ENCODE results near the gene ASTN2. TPM values are rescaled to one million over a fixed set of nuclear protein-coding genes. Genes with fewer than 3 reads are reported as not detected.

The ASTN2 gene
- total and polyA plus RNA-seq, 9 donors = 1.8 to 6.4 (median 3.2) TPM

- Histone ChIP-seq H3K4me3 (no peak overlapping the region), H3K36me3 (no peaks in the 10 kb centered on the region), H3K27me3 (no peaks in the 10 kb centered on the region), H3K9me3 (no peaks in the 10 kb centered on the region), H3K27ac (no peak overlapping the region), H3K4me1 (ENCODE audit: insufficient read depth) (no peaks in the 10 kb centered on the region)
- TF ChIP-seq POLR2A (IDR thresholded peaks at IDR 0.05) (no peak), CTCF (IDR thresholded peaks at IDR 0.05) (no peak), EP300 (IDR thresholded peaks at IDR 0.05) (no peak)
- DNase-seq = no peak
- 56 to 83% (median 67%) methylated on average over 2 of the region's 2 CpGs for WGBS, 3 donors
- intact Hi-C loops (cut with DNase I) = no loop called here
Observed at GRCh38 chr9:116594547-116594946, 820.3 kb downstream of the ASTN2 start.

GRCh38 chr9:116592970-116593369 is 821.9 kb downstream of the ASTN2 start:
- TF ChIP-seq EP300 (IDR thresholded peaks at IDR 0.05) (no peak), POLR2A (IDR thresholded peaks at IDR 0.05) (no peak), CTCF (IDR thresholded peaks at IDR 0.05) (no peak)
- Histone ChIP-seq H3K4me3 (no peak overlapping the region), H3K4me1 (ENCODE audit: insufficient read depth) (no peaks in the 10 kb centered on the region), H3K9me3 (no peaks in the 10 kb centered on the region), H3K36me3 (no peaks in the 10 kb centered on the region), H3K27me3 (no peaks in the 10 kb centered on the region), H3K27ac (no peak overlapping the region)
- 53 to 71% (median 56%) methylated on average over 3 of the region's 3 CpGs for WGBS, 3 donors
- intact Hi-C loops (cut with DNase I) = no loop called here
- no peak for DNase-seq

- H3K36me3 ChIP-seq = no peaks in the 10 kb centered on the region
- no peaks in the 10 kb centered on the region for H3K4me1 ChIP-seq (ENCODE audit: insufficient read depth)
- WGBS, 3 donors = 80 to 82% (median 82%) methylated on average over 7 of the region's 7 CpGs
- no peak for DNase-seq
- no peak overlapping the region for H3K27ac ChIP-seq
- no peak overlapping the region for H3K4me3 ChIP-seq
- no peaks in the 10 kb centered on the region for H3K27me3 ChIP-seq
- TF ChIP-seq CTCF (IDR thresholded peaks at IDR 0.05) (no peak), EP300 (IDR thresholded peaks at IDR 0.05) (no peak), POLR2A (IDR thresholded peaks at IDR 0.05) (no peak)
- H3K9me3 ChIP-seq = no peaks in the 10 kb centered on the region
- intact Hi-C loops (cut with DNase I) = no loop called here
Observed at GRCh38 chr9:116589392-116590354, 825.2 kb downstream of the ASTN2 start.

- H3K9me3 ChIP-seq = no peaks in the 10 kb centered on the region
- H3K27ac ChIP-seq = no peak overlapping the region
- DNase-seq = no peak
- TF ChIP-seq POLR2A (IDR thresholded peaks at IDR 0.05) (no peak), CTCF (IDR thresholded peaks at IDR 0.05) (no peak), EP300 (IDR thresholded peaks at IDR 0.05) (no peak)
- no peak overlapping the region for H3K4me3 ChIP-seq
- no peaks in the 10 kb centered on the region for H3K36me3 ChIP-seq
- WGBS, 3 donors = 91 to 98% (median 97%) methylated on average over 1 of the region's 1 CpG
- H3K27me3 ChIP-seq = no peaks in the 10 kb centered on the region
- intact Hi-C loops (cut with DNase I) = no loop called here
- no peaks in the 10 kb centered on the region for H3K4me1 ChIP-seq (ENCODE audit: insufficient read depth)
Observed at GRCh38 chr9:116587919-116588318, 826.9 kb downstream of the ASTN2 start.
